Activated naive CD4-positive, alpha-beta T cell treated with anti-CD3 and anti-CD28 coated beads, Interleukin-2, amount 50 U/mL, for 16 hours (primary cell): ENCODE results near the gene ATP9A.
"Not testable (repeated sequence)": the region's sequence is repeated elsewhere in the genome, so short reads cannot be mapped to it uniquely, and the experiment has no call there.

ENCODE experiments used
- DNase-seq: peaks from one replicate; pipeline ENCODE4 v3.0.0-alpha.2; 2020

Gene ATP9A, protein sequence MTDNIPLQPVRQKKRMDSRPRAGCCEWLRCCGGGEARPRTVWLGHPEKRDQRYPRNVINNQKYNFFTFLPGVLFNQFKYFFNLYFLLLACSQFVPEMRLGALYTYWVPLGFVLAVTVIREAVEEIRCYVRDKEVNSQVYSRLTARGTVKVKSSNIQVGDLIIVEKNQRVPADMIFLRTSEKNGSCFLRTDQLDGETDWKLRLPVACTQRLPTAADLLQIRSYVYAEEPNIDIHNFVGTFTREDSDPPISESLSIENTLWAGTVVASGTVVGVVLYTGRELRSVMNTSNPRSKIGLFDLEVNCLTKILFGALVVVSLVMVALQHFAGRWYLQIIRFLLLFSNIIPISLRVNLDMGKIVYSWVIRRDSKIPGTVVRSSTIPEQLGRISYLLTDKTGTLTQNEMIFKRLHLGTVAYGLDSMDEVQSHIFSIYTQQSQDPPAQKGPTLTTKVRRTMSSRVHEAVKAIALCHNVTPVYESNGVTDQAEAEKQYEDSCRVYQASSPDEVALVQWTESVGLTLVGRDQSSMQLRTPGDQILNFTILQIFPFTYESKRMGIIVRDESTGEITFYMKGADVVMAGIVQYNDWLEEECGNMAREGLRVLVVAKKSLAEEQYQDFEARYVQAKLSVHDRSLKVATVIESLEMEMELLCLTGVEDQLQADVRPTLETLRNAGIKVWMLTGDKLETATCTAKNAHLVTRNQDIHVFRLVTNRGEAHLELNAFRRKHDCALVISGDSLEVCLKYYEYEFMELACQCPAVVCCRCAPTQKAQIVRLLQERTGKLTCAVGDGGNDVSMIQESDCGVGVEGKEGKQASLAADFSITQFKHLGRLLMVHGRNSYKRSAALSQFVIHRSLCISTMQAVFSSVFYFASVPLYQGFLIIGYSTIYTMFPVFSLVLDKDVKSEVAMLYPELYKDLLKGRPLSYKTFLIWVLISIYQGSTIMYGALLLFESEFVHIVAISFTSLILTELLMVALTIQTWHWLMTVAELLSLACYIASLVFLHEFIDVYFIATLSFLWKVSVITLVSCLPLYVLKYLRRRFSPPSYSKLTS

DNA sequence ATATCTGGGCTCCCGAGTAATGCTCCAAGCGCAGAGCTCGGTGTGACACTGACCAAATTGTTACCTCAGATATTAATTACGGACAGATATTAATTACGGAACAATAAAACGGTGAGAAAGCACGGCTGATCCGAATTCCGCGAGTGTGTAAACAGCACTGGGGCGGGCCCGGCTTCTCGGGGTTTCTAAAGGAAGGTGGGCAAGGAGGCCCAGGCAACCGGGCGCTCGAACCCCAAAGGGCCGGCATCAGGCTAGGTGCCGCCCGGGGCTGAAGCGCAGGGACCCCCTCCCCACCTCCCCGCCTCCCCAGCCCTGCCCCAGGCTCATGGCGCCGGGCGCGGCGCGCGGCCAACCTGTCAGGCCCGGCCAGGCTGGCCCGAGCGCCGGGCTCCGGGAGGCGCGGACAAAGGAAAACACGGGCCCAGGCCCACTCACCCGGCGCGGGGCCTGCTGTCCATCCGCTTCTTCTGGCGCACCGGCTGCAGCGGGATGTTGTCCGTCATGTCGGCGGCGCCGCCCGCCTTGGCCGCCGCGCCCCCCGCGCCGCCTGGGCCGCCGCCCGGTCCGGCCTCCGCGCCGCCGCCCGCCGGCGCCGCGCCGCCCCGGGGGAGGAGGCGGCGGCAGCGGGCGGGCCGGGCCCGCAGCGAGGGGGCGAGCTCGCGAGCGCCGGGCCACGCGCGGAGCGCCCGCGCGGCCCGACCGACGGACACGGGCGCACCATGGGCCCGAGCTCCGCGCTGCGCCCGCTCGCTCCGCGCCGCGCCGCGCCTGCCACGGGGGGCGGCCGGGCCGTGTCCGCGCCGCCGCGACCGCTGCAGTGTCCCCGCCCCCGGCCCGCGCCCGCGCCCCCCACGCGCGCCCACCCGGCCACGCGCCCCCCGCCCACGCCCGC is at the start of gene ATP9A:
Gene ATP9A (minus strand): TSS at position 524 of the 892 bp plus-strand sequence. CDS start 21 bp downstream, at position 503.
- DNase-seq, result no peak

DNA sequence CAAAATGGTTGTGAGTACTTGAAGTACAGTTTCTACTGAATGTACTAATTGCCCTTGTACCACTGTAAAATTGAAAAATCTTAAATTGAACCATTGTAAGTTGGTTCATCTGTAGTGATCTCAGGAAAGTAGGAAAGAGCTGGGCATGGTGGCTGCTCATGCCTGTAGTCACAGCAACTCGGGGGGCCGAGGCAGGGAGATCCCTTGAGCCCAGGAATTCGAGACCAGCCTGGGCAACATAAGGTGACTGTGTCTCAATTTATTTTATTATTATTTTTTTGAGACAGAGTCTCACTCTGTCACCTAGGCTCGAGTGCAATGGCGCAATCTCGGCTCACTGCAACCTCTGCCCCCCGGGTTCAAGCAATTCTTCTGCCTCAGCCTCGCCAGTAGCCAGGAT is 48.7 kb upstream of the ATP9A start:
- not testable (repeated sequence) for DNase-seq

DNA sequence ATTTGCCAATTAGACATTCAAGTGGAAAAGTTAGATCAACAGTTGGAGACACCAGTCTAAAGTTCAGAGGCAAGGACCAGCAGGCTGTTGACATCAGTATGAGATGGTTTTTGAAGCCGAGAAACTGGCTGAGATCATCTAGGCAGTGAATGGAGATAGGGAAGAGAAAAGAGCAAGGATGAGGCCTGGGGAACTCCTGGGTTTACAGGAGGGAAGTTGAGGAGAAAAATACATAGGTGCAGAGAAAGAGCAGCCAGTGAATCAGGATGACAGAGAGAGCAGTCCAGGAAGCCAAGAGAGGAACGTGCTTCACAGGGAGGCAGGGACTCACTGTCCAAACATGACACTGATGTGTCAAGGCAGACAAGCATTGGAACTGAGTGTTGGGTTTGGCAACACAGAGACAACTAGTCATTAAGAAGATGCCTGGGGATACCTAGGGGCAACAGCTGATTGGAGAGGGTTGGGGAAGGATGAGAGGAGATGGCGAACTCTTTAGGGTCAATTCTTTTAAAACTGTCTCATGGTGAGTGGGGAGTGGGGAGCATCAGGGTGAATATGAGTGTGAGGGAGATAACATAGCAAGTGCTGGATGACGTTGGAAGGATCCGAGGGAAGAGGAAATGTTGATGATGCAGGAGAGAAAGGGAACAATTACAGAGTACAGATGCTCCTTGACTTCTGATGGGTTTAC is 47.3 kb upstream of the ATP9A start:
- no peak for DNase-seq

DNA sequence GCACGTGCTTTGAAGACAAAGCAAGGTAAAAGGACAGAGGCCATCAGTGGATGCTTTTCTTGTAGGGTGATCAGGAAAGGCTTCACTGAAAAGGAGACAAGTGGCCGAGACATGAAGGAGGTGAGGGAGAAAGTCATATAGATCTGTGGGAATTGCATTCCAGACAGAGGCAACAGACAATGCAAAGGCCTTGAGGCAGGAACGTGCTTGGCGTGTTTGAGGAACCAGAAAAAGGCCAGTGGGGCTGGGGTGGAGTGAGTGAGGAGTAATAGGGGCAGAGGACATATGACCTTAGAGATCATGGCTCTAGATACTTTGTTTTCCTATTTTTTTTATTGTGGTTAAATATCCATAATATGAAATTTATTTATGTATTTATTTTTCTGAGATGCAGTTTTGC is 44.7 kb upstream of the ATP9A start:
- DNase-seq, result no peak

DNA sequence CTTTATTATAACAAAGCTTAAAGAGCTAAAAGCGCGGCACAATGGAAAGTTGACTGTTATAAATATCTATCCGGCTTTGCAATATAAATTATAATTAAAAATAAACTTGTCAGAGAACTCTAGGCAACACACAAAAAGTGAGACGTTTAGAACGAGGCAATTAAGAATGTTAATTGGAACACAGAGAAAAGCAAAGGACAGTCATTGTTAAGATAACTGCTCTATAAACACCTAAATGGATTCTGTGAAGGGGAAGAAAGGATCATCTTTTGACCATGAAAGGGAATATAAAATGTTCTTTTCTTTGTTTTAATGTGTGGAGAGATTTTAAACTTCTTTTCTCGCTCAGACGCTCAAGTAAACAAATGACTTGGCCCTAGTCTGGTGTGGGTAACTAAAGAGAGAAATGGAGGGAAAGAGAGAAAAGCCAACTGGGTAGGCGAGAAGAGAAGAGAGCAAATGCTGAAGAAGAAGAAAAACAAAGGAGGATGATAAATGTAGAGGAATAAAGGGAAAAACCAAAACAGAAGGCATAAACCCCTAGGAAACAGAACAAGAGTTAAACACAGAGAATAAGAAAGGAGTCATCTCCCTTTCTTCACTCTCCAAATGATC is 43.4 kb upstream of the ATP9A start:
- DNase-seq, result no peak

DNA sequence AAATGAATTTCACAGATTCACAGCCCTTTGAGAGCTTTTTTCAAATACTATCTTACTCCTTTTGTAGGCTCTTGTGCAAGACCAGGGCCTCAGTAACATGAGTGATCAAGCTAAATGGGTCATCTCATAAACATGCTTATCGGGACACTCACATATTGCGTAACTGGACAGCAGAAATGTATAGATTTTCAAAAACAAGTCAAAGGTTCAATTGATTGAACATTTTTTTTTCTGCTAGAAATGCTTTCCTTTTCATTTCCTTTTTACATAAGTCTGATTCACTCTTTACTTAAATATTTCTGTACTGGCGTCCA is 42.8 kb upstream of the ATP9A start:
- DNase-seq, result no peak

DNA sequence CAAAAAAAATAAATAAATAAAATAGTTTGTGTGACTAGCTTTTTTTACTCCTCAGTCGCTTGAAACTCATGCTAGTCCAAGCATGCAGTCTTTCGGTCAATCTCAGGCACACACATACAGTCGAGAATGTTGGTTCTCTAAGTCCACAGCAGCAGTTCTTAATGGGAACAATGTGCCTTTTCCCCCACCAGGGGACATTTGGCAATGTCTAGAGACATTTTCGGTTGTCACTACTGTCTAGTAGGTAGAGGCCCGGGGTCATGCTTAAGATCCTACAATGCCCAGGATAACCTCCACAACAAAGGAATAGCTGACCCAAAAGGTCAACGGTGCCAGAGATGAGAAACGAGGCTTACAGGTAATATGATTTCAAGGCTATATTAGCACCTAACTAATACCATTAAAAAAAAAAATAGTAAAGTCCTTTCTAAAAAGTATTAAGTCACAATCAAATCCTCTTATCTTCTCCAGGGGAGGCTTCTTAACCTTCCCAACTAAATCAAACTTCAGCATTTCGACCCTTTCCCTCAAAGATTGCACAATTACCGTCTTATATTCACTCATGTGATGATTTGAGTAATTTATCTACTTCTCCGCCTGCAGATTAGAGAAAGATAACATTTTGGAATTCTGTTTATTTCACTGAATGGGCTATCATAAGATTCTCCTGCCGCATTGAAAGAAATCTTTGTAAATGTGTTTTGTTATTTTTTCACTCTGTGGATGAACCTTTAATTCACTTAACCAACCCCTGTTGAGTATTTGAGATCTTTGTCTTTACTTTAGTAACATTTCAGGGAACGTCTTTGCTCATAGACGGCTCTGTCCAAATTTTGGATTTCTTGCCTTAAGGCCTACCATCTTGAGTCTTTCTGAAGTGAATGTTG is 42.2 kb upstream of the ATP9A start:
- no peak for DNase-seq

DNA sequence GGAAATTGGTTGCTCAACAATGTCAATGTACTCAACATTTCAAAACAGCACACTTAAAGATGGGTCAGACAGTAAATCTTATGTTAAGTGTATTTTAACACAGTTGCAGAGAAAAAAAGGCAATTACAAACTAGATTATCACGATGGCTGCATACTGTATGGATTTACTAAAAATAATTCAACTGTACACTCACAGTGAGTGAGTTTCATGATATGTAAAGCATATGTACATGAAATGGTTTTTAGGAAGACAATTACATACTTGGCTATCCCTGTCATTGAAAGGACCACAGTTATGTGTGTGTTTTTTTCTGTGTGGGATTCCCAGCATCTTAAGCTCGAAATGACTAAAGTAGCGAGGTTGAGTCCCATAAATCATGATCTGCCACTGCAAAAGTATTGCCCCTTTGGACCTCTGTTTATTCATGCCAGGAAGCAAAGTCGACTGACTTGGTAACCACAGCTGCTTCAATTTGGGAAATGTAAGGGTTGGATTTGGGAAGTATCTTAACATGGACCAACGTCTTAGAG is 39.6 kb upstream of the ATP9A start:
- no peak for DNase-seq

DNA sequence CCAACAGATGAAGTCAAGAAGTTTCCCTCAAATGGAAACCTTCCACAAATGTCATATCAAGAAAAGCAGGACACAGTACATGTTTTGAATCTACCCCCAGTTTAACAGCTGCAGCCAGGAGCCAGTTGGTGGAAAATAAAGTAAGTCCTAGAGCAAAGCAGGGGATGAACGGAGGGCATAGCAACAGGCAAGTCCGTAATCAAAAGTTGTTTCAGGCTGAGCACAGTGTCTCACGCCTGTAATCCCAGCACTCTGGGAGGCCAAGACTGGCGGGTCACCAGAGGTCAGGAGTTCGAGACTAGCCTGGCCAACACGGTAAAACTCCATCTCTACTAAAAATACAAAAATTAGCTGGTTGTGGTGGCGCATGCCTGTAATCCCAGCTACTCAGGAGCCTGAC is 36.6 kb upstream of the ATP9A start:
- no peak for DNase-seq

DNA sequence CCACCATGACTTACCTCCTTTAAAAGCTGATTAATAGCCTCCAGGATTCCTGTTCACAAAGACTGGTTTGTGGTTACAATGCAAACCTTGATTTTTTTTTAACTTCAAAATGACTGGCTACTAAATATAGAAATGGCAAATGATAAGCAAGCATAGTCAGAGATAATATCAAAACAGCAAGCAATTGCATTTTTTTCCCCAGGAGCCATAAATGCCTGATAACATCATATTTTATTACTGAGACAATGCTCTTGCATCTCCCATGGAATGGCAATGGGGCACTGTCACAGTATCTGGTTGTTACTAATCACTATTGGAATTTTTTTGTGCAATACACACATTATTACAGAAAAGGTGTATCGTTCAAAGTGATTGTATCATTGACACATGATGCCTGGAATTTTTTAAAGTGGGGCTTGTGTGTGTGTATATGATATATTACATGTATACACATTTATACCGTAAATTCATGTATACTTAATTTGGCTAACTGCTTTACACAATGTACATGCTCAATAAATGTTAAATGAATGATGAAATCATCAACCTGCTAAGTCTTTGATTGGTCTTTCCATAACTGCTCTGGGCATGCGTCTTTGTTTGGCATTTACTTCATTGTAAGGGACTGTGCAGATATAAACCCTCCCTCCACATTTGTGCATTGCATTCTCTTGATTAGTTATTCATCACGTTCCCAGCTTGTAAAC is 35.1 kb upstream of the ATP9A start:
- DNase-seq, result no peak

DNA sequence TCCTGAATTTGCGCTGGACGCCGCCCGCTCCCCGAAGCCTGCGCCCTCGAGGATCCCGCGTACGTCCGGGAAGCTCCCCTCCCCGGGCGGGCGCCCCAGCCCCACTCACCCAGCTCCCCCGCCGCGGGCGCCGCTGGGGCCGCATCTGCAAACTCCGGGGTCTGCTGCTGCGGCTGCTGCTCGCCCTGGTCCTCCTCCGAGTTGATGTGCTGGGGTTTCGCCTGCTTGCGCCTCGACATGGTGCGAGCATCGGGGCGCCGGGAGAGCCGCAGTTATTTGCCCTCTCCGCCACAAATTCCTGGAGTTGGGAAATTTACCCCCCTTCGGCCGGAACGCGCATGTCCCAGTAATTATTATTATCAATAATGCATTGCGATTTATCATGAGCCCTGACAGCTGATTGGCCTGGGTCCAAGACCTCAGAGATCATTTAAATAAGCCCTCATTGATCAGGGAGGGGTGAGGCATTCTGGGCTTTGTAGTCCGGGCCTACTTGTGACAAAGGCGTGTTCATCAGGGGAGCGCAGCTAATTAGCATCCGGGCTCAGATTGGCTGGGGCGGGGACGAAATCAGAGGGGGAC is 34.1 kb upstream of the ATP9A start, which contains the start of gene SALL4:
Gene SALL4 (minus strand): TSS at position 352 of the 582 bp plus-strand sequence. CDS start 113 bp downstream, at position 239.
- no peak for DNase-seq

DNA sequence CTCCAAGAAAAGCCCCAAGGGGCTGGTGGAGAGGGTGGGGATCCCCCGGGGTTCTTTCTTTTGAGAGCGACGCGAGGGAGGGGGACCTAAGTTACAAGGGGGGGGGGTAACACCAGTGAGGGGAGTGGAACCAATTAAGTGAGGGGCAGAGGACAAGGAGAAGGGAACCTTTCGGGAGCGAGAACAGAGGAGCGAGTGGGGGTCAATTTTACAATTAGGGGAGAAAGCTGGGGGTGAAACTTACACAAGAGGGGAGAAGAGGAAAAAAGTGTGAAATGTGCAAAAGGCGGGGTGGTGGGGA is 33.6 kb upstream of the ATP9A start:
- no peak for DNase-seq

DNA sequence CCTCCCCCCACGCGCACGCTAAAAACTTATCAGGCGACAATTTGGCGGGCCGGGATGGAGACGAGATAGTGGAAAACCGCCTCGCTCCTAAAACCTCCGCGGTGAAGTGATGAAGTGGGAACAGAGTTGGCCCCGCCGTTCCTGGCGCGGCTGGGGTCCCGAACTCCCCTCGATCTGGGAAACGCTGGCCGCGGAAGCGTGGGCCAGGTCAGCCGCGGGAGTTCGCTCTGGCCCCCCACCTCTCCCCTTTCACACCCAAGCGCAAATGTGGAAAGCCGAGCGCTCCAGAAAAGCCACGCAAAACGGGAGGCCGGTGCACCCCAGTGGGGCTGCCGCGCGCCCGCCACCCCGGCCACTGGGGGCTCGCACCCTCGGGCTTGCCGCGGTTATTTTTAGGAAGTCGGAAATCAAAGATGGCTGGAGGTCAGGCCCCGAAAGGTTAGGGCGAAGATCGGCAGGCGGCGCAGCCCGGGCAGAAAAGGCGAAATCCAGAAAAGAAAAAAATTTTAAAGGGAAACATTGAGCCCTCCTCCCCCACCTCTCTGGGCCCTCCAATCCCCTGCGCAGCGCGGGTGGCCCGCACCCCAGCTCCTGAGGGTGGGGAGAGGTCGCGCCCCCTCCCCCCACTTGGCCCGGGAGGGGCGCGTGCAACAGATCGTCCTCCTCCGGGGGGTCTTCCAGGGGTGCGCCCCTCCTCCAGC is 33.1 kb upstream of the ATP9A start:
- DNase-seq, result no peak

DNA sequence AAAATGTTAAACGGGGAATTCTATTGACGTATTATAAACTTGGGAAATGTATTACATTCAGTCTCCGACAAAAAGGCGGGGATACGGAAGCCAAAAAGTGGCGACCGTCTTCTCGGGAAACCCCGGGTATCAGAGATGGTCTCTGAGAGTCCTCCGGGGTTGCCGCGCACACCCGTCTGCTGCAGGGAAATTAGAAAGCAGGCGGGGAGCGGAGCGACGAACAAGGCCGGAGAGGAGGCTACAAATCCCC is 32.6 kb upstream of the ATP9A start:
- DNase-seq, result no peak

DNA sequence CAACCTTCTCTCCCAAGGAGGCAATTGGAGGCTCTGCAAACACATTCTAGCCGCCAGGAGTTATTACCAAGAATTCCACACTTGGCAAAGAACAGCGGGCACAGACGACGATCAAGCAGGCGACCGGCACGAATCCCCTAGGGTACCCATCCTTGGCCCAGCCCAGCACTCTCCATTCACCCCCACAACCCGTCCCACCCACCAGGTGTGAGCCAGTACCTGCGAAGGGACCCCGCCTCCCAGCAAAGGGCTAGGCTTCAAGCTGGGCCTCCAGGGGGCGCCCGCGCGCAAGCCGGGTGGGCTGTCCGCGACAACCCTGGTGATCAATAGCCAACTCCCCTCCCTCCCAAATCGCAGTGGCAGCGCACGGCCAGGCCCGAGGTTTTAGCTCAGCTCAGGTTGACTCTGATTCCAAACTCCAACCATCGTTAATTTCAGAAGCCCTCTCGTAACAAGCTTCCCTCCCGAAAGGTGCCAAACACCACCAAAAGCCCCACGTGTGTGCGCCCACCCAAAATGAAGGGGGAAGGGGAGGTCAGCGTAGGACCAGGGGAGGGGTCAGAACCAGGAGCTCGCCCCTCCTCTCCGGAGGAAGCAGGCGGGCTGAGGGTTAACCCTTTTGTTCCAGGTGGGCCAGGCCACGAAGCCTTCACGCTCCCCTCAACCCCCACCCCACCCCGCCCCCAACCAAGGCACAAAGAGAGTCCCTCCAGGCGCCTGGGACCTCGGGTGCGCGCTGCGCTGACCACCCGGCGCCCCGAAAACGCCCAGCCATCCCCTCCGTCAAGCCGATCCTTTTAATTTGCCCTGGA is 32.1 kb upstream of the ATP9A start:
- peak; percentile 56 for DNase-seq

DNA sequence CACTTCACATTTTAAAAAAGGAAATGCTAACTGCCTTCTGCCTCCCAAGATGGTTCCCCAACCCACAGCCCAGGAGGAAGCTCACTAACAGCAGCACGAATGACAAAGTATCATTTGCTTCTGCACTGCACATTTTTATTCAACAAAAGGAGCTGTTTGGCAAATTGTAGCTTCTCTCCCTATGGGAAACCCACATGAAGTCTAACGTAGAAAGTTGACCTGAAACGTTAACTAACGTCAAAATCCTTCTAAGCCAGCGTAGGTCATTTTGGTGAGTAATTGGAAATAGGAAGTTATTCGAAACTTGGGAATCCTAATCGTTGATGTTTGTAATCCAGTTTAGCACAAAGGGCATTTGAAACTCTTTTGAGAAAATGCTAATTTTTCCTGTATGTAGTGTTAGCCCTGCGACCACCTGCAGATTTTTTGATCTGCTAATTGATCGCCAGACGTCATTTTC is 31.2 kb upstream of the ATP9A start:
- no peak for DNase-seq

DNA sequence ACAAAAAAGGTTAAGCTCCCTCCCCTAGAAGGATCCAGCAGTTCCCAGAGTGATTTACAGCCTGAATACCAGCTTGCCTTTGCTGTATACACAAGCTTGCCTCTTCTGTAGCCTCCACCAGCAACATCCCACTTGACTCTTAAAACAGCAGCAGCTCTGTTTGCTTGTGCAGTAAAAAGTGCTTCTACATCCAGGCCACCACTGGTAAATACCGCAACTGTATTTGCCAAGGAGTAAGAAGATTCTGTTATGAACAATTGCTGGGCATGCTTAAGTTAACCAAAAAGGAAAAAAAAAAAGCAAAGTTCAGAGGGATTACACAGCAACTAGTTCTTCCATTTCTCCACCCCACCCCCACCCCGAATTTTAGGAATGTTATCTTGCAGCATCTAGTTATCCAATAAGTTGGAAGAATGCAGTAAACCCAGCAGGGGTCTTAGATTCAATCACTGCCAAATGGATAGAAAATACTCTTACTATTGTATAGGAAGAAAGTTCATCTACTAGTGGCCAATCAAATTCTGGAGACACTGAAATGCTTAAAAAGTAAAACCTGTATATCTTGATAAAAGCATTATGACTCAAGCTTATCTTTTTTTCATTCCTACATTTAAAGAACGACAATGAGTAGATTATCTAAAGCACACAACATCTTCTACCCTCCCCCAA is 29.3 kb upstream of the ATP9A start:
- DNase-seq, result no peak
